Measurements from ENCODE around the gene NECAB2. TPM values are rescaled to one million over a fixed set of nuclear protein-coding genes. Genes with fewer than 3 reads are reported as not detected.

NECAB2 gene
- total RNA-seq, 2 experiments from 2014 or later: not detected

DNA sequence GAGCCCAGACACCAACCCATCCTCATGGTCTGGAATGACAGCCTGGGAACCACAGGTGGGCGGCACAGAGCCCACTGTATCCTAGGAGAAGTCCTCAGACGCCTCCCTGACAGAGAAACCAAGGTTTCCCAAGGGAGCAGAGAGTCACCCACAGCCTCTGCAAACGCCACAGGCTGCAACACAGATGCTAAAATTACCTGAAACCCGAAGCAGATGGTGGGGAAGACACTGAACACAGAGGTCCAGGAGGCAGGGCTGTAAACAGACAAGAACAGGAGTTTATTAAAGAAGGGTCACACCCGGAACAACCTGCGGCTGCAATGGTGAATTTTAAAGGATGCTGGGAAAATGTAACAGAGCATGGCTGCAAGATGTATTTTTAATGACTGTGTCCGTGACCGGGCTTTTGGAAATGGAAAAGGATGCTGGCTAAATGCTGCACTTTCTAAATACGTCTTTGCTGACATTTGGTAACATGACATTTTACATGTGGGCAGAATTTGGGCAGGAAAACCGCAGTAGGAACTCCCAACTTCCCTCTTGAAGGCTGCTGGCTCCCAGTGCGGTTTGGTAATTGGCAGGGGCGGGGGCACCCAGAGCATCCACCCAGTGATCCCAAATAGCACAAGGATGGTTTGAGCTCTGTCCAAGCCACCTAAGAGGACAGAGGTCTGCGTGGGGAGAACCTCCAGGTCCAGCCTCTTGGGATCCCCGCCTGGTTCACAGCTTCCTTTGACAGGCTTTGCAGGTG is 61.4 kb downstream of the NECAB2 start:
- Mint-ChIP-seq H3K27ac (no peak overlapping the region), H3K4me1 (peaks cover 15% of the 10 kb centered on the region), H3K9me3 (ENCODE audit: low read depth) (no peaks in the 10 kb centered on the region), H3K27me3 (peaks cover 18% of the 10 kb centered on the region), H3K4me3 (no peak overlapping the region), H3K36me3 (no peaks in the 10 kb centered on the region)
- ATAC-seq: no peak
- CTCF ChIA-PET: interaction anchor here (1.0 to 2.4 kb wide), 2 partner anchors 34 to 73 kb away, joined by 3 to 7 read pairs; no protein-coding TSS in a partner anchor
- no peak for DNase-seq

DNA sequence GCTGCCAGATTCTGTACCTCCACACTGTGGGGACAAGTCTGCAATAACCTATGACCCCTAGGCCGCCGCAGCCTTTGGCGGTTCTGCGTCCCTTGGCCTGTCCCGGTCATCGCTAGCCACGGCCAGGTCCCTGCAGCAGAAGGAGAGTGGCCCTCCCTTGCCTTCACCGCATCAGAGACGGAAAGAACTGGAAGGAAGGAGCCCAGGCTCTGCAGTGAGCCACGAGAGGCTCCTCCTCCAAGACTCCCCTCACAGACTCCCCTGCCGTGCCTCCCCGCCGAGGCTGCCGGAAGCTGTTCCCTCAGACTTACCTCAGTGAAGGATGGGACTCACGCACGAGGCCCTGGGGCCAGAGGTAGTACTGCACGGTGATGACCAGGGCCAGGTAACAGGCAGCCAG is 63.5 kb downstream of the NECAB2 start:
- DNase-seq: no peak
- Mint-ChIP-seq H3K27me3 (peaks cover 18% of the 10 kb centered on the region), H3K27ac (no peak overlapping the region), H3K4me1 (peaks cover 15% of the 10 kb centered on the region), H3K4me3 (no peak overlapping the region), H3K36me3 (no peaks in the 10 kb centered on the region), H3K9me3 (ENCODE audit: low read depth) (peaks cover 3% of the 10 kb centered on the region)
- CTCF ChIA-PET: no interaction called here
- ATAC-seq: no peak

GRCh38 chr16:84032458-84033178 is 64.6 kb downstream of the NECAB2 start:
- H3K9me3 Mint-ChIP-seq (ENCODE audit: low read depth): peaks cover 3% of the 10 kb centered on the region
- CTCF ChIA-PET: no interaction called here

GRCh38 chr16:84033251-84034195 is 65.5 kb downstream of the NECAB2 start:
- H3K4me1 Mint-ChIP-seq: peaks cover 15% of the 10 kb centered on the region
- no peak overlapping the region for H3K4me3 Mint-ChIP-seq
- no peak for DNase-seq
- H3K27me3 Mint-ChIP-seq: peaks cover 12% of the 10 kb centered on the region
- no peak overlapping the region for H3K27ac Mint-ChIP-seq
- H3K9me3 Mint-ChIP-seq (ENCODE audit: low read depth): peaks cover 3% of the 10 kb centered on the region
- no peaks in the 10 kb centered on the region for H3K36me3 Mint-ChIP-seq
- no peak for ATAC-seq
- CTCF ChIA-PET: no interaction called here

More at GRCh38 chr16:84032458-84033178, 64.6 kb downstream of the NECAB2 start:
- peaks cover 15% of the 10 kb centered on the region for H3K4me1 Mint-ChIP-seq
- H3K4me3 Mint-ChIP-seq: no peak overlapping the region
- no peak for DNase-seq
- ATAC-seq: no peak
- H3K27ac Mint-ChIP-seq: no peak overlapping the region
- no peaks in the 10 kb centered on the region for H3K36me3 Mint-ChIP-seq
- H3K27me3 Mint-ChIP-seq: peaks cover 17% of the 10 kb centered on the region

- DNase-seq (no peak), ATAC-seq (no peak)
- Mint-ChIP-seq H3K4me1 (peaks cover 7% of the 10 kb centered on the region), H3K27me3 (peaks cover 9% of the 10 kb centered on the region), H3K27ac (no peak overlapping the region), H3K9me3 (ENCODE audit: low read depth) (peaks cover 3% of the 10 kb centered on the region), H3K36me3 (no peaks in the 10 kb centered on the region), H3K4me3 (no peak overlapping the region)
- CTCF ChIA-PET: no interaction called here
These were observed 66.5 kb downstream of the NECAB2 start for GRCh38 chr16:84034516-84034915.

GRCh38 chr16:84036131-84036530 is 68.1 kb downstream of the NECAB2 start:
- CTCF ChIA-PET: no interaction called here
- no peak overlapping the region for H3K27ac Mint-ChIP-seq
- no peaks in the 10 kb centered on the region for H3K4me1 Mint-ChIP-seq
- no peak overlapping the region for H3K4me3 Mint-ChIP-seq
- ATAC-seq (no peak), DNase-seq (no peak)
- peaks cover 3% of the 10 kb centered on the region for H3K9me3 Mint-ChIP-seq (ENCODE audit: low read depth)
- H3K36me3 Mint-ChIP-seq: no peaks in the 10 kb centered on the region
- peaks cover 7% of the 10 kb centered on the region for H3K27me3 Mint-ChIP-seq

DNA sequence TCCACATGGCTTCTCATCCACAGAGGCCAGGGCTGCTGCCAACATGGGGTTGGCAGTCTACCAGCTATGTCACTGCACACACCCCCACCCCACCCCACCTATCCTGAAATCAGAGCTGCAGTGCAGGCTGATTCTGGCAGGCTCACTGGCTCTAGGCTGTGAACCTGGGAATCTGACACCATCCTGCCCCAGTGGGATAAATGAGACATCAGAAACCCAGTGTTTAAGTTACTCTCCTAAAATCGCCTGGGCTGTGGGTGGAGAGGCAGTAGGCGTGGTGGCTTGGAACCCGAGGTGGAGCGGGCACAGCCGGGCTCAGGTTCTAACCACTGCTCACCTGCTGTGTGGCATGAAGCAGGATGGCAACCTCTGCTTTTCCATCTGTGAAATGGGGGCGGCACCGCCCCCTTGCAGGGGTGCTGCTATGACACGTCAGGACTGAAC is 69.0 kb downstream of the NECAB2 start:
- DNase-seq (no peak), ATAC-seq (no peak)
- Mint-ChIP-seq H3K27me3 (peaks cover 5% of the 10 kb centered on the region), H3K4me1 (no peaks in the 10 kb centered on the region), H3K27ac (no peak overlapping the region), H3K9me3 (ENCODE audit: low read depth) (peaks cover 3% of the 10 kb centered on the region), H3K4me3 (no peak overlapping the region), H3K36me3 (no peaks in the 10 kb centered on the region)
- CTCF ChIA-PET: no interaction called here

GRCh38 chr16:84038469-84038868 is 70.4 kb downstream of the NECAB2 start:
- no peaks in the 10 kb centered on the region for H3K4me1 Mint-ChIP-seq
- H3K9me3 Mint-ChIP-seq (ENCODE audit: low read depth): peaks cover 3% of the 10 kb centered on the region
- H3K27ac Mint-ChIP-seq: no peak overlapping the region
- H3K36me3 Mint-ChIP-seq: no peaks in the 10 kb centered on the region
- H3K27me3 Mint-ChIP-seq: peaks cover 13% of the 10 kb centered on the region
- DNase-seq: no peak
- ATAC-seq: no peak
- no peak overlapping the region for H3K4me3 Mint-ChIP-seq
- CTCF ChIA-PET: no interaction called here

DNA sequence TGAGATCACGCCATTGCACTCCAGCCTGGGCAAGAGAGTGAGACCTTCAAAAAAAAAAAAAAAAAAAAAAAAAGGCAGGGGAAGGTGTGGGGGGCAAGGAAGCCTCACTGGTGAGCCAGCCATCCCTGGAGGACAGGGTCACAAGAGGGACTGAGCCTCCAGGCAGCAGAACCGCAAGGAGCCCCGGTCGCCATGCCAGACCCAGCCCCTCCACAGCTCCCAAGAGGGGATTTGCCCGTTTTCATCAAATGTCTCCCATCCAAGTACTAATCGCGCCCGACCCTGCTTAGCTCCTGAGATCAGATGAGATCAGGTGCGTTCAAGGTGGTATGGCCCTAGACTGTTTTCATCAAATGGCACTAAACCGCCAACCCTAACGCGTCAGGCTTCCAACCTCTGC is 71.7 kb downstream of the NECAB2 start:
- Mint-ChIP-seq H3K9me3 (ENCODE audit: low read depth) (peaks cover 3% of the 10 kb centered on the region), H3K36me3 (no peaks in the 10 kb centered on the region), H3K4me1 (no peaks in the 10 kb centered on the region), H3K4me3 (no peak overlapping the region), H3K27me3 (peaks cover 24% of the 10 kb centered on the region), H3K27ac (no peak overlapping the region)
- DNase-seq (no peak), ATAC-seq (no peak)
- CTCF ChIA-PET: no interaction called here

DNA sequence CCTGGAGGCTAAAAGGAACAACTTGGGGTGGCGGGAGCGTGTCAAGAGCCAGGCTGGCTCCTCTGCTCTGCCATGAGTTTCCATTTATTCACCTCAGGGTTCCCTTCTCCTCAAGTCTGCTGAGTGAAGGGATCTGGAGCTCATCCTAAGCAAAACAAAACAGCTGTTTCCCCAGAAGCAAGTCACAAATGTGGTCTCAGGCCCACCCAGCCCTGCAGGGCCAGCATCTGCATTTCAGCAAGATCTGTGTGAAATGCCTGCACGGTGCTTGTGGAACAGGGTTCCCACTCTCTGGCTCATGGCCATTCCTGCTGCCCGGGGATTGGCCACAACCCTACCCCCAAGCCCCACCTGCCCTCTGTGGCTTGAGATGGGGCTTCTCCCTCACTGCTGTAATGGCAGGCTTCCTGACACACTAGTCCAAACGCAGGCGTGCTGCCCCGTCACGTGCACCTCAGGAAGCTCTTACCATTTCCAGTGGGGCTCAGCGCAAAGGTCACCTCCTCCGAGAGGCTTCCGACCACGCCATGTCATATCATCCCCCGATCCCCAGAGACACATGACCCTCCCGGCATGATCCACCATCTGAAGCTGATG is 72.3 kb downstream of the NECAB2 start:
- no peak overlapping the region for H3K27ac Mint-ChIP-seq
- CTCF ChIA-PET: interaction anchor here (1.9 kb wide), 1 partner anchor 84 kb away, joined by 6 read pairs; no protein-coding TSS in a partner anchor
- H3K4me1 Mint-ChIP-seq: no peaks in the 10 kb centered on the region
- ATAC-seq (no peak), DNase-seq (no peak)
- peaks cover 26% of the 10 kb centered on the region for H3K27me3 Mint-ChIP-seq
- H3K36me3 Mint-ChIP-seq: no peaks in the 10 kb centered on the region
- H3K9me3 Mint-ChIP-seq (ENCODE audit: low read depth): peaks cover 3% of the 10 kb centered on the region
- no peak overlapping the region for H3K4me3 Mint-ChIP-seq

DNA sequence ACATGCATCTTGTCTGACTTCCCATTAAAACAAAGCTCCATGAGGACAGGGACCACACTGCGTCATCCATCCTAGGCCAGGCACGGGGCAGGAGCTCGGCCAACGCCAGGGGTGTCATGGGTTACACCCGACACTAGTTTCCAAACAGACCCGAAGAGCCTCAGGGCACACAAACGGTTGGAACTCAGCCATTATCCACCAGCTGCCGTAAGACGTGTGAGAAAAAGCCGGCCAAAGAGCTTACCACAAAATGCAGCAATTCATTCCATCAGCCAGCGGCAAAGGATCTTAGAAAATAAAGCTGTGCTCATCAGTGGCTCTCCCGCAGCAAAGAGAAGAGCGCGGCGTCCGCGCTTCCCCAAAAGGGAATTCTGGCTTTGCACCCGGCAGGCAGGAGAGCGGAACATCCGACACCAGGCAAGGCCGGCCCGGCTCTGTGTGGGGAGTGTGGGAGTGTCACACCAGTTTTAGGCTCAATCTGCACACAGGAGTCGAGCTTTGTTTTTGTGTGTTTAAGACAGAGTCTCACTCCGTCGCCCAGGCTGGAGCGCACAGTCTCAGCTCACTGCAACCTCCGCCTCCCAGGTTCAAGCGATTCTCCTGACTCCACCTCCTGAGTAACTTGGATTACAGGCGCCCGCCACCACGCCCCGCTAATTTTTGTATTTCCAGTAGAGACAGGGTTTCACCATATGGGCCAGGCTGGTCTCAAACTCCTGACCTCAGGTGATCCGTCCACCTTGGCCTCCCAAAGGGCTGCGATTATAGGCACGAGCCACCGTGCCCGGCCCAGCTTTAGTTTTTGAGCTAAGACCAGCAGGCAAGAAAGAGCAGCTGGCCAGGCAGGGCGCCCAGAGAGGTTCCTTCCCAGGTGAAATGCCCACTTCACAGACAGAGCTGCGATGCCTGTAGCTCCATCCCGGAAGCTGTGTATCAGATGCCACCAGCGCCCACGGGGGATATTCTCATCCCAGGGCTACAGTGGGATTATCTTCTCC is 73.1 kb downstream of the NECAB2 start:
- H3K27me3 Mint-ChIP-seq: peaks cover 26% of the 10 kb centered on the region
- no peaks in the 10 kb centered on the region for H3K36me3 Mint-ChIP-seq
- no peak overlapping the region for H3K27ac Mint-ChIP-seq
- CTCF ChIA-PET: interaction anchor here (1.9 kb wide), 1 partner anchor 84 kb away, joined by 6 read pairs; no protein-coding TSS in a partner anchor
- DNase-seq (no peak), ATAC-seq (no peak)
- H3K9me3 Mint-ChIP-seq (ENCODE audit: low read depth): no peaks in the 10 kb centered on the region
- H3K4me3 Mint-ChIP-seq: no peak overlapping the region
- H3K4me1 Mint-ChIP-seq: no peaks in the 10 kb centered on the region

DNA sequence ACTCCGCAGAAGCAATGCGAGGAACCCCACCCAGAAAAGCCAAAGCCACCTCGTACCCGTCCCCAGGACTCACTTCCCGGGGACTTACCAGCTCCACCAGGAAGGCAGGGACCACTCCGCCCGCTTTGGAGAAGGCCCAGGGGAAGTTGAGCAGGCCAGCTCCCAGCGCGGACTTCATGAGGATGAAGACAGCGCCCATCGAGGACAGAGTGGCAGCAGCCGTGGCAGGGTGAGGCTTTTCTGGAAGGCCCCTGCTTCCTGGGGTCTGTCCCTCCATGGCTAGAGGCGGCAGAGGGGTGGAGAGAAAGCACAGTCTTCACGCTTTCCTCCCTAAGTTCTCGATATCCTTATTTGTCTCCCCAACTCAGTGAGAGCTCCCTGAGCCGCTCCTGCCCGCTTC is 73.8 kb downstream of the NECAB2 start:
- H3K36me3 Mint-ChIP-seq: no peaks in the 10 kb centered on the region
- peaks cover 26% of the 10 kb centered on the region for H3K27me3 Mint-ChIP-seq
- DNase-seq (no peak), ATAC-seq (no peak)
- H3K27ac Mint-ChIP-seq: no peak overlapping the region
- no peaks in the 10 kb centered on the region for H3K9me3 Mint-ChIP-seq (ENCODE audit: low read depth)
- no peak overlapping the region for H3K4me3 Mint-ChIP-seq
- H3K4me1 Mint-ChIP-seq: no peaks in the 10 kb centered on the region
- CTCF ChIA-PET: interaction anchor here (1.5 to 1.9 kb wide), 2 partner anchors 12 to 85 kb away, joined by 4 to 6 read pairs; no protein-coding TSS in a partner anchor
